HG03342 (cell line): ENCODE measurements around the gene SLC16A11.
"Not testable (repeated sequence)": the region's sequence is repeated elsewhere in the genome, so short reads cannot be mapped to it uniquely, and the experiment has no call there.

ENCODE experiments used
- ATAC-seq: cut with Tn5 transposase; IDR thresholded peaks from one replicate; pipeline ENCODE4 v1.9.1; 2021; ENCODE audit warnings: mild to moderate bottlenecking, moderate library complexity; ENCODE audit not compliant: unreplicated experiment

The SLC16A11 gene

DNA sequence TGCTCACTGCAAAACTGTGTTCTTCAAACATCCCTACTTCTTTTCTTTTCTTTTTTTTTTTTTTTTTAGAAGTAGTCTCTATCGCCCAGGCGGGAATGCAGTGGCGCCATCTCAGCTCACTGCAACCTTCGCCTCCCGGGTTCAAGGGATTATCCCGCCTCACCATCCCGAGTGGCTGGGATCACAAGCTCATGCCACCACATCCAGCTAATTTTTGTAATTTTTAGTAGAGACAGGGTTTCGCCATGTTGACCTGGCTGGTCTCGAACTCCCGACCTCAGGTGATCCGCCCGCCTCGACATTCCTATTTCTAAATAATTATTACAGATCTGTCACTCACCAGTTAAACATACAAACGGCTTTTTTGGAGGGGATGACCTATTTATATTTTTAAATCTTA, 32.5 kb downstream of the SLC16A11 start:
- no peak for ATAC-seq

DNA sequence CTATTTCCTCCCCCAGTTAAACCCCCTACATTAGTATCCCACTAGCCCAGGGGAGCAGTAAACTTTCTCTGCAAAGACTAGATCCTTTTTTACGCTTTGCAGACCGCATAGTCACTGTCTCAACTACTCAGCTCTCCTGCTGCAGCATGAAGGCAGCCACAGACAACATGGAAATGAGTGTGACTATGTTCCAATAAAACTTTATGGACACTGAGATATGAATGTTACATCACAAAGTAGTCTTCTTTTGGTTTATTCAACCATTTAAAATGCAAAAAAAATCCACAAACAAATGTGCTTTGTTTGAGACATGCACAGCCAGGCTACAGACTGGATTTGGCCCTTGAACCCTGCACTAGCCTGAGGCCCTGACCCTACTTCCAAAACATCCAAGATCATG, 33.4 kb downstream of the SLC16A11 start:
- no peak for ATAC-seq

DNA sequence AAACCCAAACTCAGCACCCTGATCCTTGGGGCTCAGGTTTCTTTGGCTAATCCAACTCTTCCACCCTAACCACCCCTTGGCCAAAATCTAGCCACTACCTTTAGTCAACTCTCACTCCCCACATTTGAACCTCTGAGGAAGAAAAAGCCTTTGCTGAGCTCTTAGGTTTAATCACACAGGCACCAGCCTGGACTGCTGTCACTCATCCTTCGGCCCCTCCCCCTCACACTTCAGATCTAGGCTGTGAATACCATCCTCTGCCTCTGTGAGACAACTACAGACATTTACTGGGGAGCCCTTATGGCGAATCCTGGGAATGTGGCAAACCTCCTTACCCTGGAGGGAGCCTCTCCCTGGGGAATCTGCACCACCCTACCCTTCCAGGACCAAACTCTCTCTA, 36.7 kb downstream of the SLC16A11 start:
- ATAC-seq = no peak

DNA sequence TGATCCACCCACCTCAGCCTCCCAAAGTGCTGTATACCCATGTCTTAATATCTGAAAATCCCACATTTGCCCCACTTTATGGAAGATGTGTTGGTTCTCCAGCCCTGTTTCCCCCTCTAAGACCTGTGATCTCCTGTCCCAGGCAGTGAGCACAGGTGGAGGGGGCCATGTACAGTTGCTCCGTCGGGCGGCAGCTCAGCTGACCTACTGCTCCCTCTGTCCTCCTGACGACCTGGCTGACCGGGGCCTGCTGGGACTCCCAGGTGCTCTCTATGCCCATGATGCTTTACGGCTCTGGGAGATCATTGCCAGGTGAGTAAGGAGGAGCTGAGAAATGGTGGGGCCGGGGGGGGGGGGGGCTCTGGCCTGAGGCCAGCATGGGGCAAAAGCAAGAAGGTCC, 38.2 kb downstream of the SLC16A11 start:
- no peak for ATAC-seq

DNA sequence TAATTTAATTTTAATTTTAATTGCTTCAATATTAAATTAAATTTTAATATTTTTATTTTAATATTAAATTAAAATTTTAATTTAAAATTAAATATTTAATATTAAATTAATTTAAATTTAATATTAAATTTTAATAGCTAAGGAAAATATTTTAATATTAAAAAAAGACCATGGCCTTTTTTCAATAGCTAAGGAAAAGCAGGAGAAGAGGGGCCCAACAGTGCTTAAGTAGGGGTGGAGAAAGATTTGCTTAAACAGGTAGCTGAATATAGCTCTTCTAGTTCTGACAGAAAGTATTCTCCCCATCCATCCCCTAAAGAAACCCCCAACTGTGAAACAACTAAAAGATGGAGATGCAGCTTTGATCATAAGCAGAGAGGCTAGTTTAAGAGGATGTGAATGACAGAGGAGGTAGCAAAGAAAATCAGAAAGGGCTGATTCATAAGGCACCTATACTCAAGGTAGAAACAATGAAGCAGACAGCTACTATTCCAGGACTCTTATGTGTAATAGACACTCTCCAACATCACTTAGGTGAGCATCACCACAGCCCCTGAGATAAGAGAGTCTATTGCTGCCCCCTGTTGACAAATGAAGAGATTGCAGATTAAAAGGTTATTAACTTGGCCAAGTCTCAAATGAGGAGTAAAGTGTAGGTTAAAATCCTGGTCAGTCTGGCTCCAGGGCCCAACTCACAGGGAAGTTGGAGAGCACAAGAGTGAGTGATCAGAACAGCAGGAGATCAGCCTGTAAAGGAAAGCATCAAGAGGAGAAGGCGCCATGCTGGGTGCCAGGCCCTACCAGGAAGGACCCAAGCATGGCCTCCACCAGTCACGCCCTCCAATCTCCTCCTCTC, 39.3 kb downstream of the SLC16A11 start:
- no peak for ATAC-seq

DNA sequence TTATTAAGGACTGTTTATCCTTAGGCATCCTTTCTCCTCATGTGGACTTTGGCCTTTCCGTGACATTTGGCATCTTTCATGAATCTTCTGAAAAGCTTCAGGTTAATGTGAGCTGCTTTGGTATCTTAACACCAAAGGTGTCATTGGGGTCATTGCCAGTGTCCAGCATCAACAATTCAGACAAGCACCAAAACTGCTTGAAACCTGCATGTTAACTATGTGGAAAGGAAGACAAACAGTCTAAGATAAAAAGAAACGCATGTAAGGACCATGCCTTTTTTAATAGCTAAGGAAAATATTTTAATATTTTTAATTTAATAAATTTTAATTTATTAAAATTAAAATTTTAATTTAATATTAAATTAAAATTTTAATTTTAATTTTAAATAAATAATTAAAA, 40.1 kb downstream of the SLC16A11 start:
- no peak for ATAC-seq

DNA sequence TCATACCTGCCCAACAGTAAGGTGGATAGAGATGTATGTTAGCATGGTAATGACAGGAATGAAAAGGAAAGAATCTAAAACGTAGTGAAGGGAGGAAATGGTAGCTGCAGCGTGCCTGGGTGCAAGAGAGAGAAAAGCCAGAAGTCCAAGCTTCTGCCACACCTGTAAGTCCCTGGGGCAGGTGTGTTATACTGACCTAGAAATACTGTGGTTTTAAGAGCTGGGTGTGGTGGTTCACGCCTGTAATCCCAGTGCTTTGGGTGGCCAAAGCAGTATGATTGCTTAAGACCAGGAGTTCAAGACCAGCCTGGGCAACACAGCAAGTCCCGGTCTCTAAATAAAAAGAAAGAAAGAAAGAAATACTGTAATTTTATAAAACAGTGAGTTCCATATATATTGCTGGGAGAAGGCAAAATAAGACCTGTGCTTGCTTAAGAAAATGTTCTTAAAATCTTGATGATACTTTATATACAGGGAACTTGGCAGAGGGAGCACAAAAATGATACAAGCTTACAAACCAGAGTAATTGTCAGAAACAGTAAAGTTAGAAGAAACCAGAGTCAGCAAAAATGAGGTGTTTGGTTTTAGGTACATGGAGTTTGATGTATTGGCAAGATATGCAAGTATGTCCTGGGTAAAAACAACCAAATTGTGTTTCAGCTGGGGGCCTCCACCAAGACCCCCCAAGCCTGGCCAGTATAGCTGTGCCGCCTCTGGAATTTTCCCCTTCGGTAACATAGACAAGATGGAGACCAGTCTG, 41.4 kb downstream of the SLC16A11 start:
- no peak for ATAC-seq

DNA sequence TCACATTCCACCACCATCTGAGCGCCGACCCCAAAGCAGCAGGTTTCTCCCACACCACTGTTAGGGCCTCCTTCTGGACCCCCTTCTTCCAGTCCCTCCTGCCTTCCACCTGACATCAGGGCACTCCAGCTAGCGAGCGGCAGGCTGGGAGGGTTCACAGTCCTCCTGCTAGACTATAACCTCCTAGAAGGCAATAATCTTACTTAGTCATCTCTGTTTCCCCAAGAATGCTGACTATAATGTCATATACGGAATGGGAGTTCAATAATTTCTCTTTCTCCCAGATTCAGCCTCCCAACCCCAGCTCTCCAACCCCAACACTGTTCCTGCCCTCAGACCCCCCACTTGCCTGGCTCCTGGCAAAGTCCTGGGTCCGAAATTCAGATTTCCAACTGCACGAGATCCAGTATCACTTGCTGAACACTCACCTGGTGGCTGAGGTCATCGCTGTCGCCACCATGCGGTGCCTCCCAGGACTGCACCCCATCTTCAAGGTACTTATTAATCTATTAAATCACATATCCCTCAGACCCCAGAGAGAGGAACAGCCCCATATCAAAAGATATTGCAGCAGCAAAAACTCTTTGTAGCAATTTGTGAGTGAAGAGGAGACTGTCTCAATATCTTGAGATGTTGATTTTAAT, 42.5 kb downstream of the SLC16A11 start:
- ATAC-seq = no peak

DNA sequence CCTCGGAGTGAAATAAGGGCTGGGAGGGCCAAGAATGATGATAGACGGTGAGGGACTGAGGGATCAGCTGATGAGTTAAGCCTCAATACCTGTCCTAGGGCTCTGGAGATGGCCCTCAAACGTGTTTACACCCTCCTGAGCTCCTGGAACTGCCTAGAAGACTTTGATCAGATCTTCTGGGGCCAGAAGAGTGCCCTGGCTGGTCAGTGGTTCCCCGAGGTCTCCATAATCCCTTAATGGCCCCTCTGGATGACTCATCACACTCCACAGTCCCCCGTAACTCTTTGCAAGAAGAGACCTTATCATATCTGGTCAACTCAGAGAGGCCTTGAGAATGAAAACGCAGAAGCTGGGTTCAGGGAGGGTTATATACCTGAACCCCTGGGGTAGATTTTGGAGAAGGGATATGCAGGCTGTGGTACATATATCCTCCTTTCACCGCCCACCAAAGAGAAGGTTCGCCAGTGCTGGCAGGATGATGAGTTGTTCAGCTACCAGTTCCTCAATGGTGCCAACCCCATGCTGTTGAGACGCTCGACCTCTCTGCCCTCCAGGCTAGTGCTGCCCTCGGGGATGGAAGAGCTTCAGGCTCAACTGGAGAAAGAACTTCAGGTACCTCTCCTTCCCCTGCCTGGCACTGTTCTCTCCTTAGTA, 44.9 kb downstream of the SLC16A11 start:
- ATAC-seq = no peak

DNA sequence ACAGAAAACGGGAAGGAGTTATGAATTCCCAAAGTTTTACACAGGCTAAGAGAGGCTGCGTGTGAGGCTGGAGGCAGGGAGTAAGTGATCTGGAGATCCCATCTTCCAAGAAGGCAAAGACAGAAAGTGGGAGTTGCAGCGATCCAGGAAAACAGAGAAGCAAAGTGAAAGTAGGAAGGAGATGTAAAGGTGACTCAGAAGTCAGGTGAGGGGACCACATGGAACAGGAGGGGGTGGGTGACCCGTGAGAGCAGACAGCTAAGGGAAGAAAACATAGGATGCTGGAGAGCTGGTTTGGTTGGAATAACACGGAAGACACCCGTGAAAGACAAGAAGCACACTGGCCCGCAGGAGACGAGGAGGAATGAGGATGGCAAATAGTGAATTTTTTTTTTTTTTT, 46.7 kb downstream of the SLC16A11 start:
- ATAC-seq = no peak

DNA sequence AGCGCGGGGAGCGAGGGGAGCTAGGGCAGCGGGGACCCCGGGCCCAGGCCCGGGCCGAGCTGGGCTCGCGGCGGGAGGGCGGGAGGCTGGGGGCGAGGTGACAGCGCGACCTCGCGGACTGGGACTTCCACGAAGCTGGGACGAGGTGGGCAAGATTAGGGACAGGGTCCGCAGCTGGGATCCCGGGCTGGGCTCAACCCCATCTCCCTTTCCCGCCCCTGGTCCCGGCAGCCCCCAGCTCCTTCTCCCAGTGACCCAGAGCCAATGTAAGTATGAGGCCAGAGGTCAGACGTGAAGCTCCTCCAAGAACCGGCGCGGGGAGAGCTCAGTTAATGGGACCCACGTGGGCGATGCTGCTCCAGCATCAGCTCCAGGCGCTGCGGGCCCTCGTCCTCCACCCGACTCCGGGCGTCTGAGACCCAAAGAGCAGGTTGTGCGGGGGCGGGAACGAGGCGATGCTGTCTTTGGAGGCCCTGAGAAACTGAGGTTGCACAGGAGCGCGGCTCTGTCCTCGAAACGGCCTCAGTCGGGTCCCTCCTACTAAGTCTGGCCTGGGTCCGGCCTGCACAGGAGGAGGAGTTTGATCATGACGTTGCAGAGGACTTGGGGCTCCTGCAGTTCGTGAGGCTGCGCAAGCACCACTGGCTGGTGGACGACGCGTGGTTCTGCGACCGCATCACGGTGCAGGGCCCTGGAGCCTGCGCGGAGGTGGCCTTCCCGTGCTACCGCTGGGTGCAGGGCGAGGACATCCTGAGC, 47.5 kb downstream of the SLC16A11 start:
- ATAC-seq = no peak

DNA sequence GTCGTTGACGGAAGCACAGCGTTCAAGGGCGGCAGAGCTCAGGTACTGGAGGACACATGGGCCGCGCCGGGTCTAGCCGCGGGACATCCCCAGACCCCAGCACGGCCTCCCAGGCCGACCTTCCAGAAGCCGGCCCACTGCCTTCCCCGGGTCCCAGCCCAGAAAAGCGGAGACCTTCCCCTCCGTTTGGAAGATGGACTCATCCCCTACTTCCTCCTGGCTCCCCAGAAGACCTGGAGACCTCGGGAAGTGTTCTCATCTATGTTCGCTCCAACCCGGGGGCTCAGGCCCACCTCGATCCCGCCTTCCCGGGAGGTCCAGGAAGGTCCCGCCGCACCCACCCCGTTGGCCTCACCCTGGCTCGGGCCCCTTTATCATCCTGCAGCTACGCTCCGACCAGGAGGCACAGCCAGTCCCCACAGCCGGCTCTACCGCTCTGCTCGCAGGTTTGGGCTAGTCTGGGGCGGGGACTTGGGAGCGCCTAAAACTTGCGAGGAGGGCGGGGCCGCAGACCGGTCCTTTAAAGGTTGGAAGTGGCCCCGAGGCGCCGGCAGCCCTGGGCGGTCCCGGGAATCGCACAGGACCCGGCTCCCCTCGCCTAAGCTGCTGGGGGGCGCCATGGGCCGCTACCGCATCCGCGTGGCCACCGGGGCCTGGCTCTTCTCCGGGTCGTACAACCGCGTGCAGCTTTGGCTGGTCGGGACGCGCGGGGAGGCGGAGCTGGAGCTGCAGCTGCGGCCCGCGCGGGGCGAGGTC, 48.2 kb downstream of the SLC16A11 start, which contains the start of gene ALOX12:
Gene ALOX12 (plus strand): TSS at position 550 of the 756 bp plus-strand sequence. CDS start 69 bp downstream, at position 619.
- no peak for ATAC-seq

DNA sequence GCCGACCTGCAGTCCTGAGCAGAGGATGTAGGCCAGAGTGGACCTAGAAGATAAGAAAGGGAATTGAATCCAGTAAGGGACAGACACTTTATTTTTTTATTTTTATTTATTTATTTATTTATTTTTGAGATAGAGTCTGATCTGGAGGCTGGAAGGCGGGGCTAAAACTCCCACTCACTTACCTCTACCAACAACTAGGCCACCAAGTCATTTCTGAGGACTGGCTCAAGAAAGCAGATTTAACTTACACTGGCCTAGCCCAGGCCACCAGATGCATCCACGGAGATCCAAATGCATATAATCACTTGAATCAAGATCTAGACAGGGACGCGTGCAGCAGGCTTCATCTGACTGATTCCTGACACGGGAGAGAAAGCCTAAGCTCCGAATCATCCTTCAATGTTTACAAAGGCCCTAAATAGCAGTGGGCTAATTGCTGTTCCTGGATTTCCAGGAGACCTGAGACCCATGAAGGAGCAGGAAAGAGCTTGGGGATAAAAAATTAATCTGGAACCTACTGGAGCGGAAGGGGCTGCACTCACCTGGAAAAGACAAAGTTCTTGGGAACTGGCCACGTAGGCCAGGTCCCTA, 49.1 kb downstream of the SLC16A11 start:
- no peak for ATAC-seq

DNA sequence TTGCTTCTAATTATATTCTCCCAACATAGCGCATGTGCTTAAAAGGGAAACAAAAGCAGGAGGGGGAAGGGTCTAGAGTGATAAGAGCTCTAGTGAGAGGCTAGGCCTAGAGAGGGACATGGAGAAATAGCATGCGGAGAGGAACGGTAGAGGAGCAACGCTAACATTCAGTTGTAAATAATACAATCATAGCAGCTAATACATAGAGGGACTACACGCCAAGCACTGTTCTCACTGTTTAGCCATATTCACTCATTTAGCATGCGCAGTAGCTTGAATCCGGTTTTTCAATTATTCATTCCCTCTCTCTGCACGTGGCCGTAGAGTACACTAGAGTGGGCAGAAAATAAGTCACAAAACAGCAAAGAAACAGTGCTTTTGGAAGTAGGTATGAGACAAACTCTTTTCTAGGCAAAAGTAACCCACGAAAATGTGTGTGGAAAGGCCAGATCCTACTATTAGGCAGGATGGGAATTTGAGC, 49.7 kb downstream of the SLC16A11 start:
- no peak for ATAC-seq

DNA sequence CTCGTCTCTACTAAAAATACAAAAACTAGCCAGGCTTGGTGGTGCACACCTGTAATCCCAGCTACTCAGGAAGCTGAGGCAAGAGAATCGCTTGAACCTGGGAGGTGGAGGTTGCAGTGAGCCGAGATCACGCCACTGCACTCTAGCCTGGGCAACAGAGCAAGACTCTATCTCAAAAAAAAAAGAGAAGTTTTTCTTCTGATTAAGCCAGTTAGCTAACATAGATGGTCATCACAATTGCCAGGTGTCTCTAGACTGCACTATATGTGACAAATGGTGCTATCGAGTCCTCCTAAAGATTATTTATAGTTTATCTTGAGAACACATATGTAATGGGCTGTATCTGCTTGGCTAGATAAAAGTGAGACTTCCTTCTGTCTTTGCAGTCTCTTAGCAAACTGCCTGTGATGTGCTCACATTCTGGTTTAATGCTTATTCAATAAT, 50.3 kb downstream of the SLC16A11 start:
- ATAC-seq = not testable (repeated sequence)
